Measurements from ENCODE around the gene CILP. TPM values are rescaled to one million over a fixed set of nuclear protein-coding genes. Genes with fewer than 3 reads are reported as not detected.

Gene CILP
- not detected in 2 replicates for total RNA-seq (2014; rRNA removed; shearing (Covaris generic))

GRCh38 chr15:65210770-65211481 is at the start of gene CILP:
Gene CILP (minus strand): TSS chr15:65211473. CDS start chr15:65209755, 1,718 bp downstream.

GRCh38 chr15:65184868-65185717 is 26.2 kb downstream of the CILP start, which contains the start of gene CLPX:
Gene CLPX (minus strand): TSS chr15:65185342. CDS start chr15:65185153, 189 bp downstream.

Small RNAs within 50 kb of the gene (small RNA-seq; reads per million reads assigned to genes)
- gene AC068213.1, result not detected
- gene RNU6-686P, result not detected

Other genes starting within 250 kb of the CILP start
- gene SPG21, start 221.6 kb downstream of the CILP start, total RNA-seq (2014; rRNA removed; shearing (Covaris generic)), result 44.2 and 48.8 TPM in 2 replicates
- gene MTFMT, start 181.8 kb downstream of the CILP start, total RNA-seq (2014; rRNA removed; shearing (Covaris generic)), result 21.9 and 77.4 TPM in 2 replicates
- gene SLC51B, start 166.1 kb downstream of the CILP start, total RNA-seq (2014; rRNA removed; shearing (Covaris generic)), result not detected in 2 replicates
- 0.29 and 0.60 TPM in 2 replicates for gene RASL12, start 143.5 kb downstream of the CILP start, total RNA-seq (2014; rRNA removed; shearing (Covaris generic))
- not detected in 2 replicates for gene KBTBD13, start 134.7 kb downstream of the CILP start, total RNA-seq (2014; rRNA removed; shearing (Covaris generic))
- gene UBAP1L, start 96.3 kb downstream of the CILP start, total RNA-seq (2014; rRNA removed; shearing (Covaris generic)), result 0.93 and 0.98 TPM in 2 replicates
- 22.2 and 25.5 TPM in 2 replicates for gene PDCD7, start 77.7 kb downstream of the CILP start, total RNA-seq (2014; rRNA removed; shearing (Covaris generic))
- 26.7 and 40.7 TPM in 2 replicates for gene CLPX, start 26.1 kb downstream of the CILP start, total RNA-seq (2014; rRNA removed; shearing (Covaris generic))
- gene PARP16, start 75.4 kb upstream of the CILP start, total RNA-seq (2014; rRNA removed; shearing (Covaris generic)), result 7.2 and 9.1 TPM in 2 replicates
- not detected in 2 replicates for gene RNU5A-1, start 84.6 kb upstream of the CILP start, total RNA-seq (2014; rRNA removed; shearing (Covaris generic))
- not detected in 2 replicates for gene RNU5B-1, start 93.2 kb upstream of the CILP start, total RNA-seq (2014; rRNA removed; shearing (Covaris generic))
- gene IGDCC3, start 166.5 kb upstream of the CILP start, total RNA-seq (2014; rRNA removed; shearing (Covaris generic)), result 0.08 TPM in 1 of 2 replicates, not detected in the other
- gene IGDCC4, start 211.5 kb upstream of the CILP start, total RNA-seq (2014; rRNA removed; shearing (Covaris generic)), result 0.11 TPM in 1 of 2 replicates, not detected in the other

All from A375 (cell line).